HG03342 (cell line): Measurements from ENCODE around the gene RYR3.

Source experiments
- ATAC-seq: cut with Tn5 transposase; IDR thresholded peaks from one replicate; pipeline ENCODE4 v1.9.1; 2021; ENCODE audit warnings: mild to moderate bottlenecking, moderate library complexity; ENCODE audit not compliant: unreplicated experiment

Gene RYR3

DNA sequence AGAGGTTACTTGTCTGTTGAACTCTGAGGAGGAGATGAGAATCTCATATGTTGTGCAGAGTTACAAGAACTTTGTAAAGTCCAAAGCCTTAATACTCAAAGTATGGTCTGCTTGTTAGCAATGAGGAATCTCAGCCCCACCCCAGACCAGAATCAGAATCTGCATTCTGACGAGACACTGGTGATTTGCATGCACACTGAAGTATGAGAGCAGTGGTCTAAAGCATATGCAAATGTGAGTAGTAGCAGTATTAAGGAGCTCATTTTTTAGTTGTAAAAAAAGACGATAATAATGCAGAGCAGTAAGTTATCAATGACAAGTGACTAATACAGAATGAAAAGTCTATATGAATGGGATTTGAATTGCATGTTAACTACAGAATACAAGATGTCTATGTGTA is 327.7 kb downstream of the RYR3 start:
- no peak for ATAC-seq

DNA sequence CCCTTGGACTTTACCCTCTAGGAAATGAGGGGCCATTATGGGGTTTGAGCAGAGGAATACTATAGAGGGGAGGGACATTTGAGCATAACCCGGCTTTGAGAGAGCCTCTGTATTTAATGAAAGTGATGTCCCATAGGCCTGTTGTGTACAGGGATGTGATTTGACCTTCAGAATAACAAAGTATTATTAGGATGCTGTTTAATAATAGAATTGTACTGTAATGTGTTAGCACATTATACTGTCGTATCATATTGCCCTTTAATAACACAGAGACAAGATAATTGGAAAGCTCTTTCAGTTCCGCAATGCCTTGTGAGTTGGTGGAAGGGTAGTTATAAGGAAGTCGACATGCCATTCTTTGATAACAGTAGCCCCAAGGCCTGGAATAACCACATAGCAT is 328.3 kb downstream of the RYR3 start:
- ATAC-seq: no peak

DNA sequence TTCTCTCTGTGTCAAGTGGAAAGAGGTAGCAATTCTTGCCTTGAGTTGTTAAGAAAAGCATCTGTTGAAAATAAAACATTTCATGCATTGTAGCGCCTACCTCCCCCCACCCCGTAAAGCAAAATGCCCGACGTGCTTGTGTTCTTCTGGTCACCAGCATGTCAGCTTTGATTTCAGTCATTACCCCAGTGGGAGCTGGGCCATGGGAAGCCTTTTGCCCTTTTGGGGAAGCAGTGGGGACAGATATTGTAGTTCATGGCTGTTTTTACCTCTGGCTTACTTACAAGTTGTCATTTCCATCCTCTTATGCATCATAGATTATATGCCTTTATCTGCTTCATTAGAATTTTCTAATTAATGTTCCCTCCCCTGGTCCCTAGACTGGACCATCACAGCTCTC is 328.7 kb downstream of the RYR3 start:
- no peak for ATAC-seq

DNA sequence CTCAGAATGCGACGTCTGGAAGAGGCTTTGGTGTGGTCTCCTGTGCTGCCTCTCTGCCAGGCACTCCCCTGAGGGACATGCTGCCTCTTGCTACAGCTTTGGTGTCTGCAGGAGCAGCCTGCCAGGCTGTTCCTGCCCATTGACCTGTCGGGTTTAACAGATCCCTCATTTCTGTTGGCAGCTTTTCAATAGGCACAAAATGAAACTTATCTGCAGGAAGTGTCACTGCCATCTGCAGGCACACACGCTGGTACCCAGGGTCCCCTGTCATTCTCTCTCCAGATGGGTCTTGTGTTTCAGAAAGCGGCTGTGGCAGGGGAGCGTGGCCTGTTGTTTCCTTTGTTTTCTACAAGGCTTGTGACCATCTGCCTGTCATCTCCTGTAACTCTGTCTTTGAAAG is 329.2 kb downstream of the RYR3 start:
- ATAC-seq: no peak

DNA sequence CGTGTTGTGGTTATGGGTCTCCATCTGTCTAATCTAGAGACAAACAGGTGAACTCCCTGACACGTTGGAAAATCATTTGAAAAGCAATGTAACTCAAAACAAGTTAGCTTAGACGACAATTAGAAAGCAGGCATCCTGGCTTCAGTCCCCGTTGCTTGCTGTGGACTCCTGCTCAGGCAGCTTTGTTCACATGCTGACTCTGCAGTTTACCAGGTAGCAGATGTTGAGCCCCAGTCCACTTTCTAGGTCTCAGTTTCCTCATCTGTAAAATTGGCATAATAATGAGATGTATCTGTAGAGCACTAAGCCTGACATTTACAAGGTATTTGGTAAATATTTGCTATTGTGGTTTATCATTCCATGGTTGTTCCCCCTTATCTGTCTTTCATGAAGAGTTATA is 330.3 kb downstream of the RYR3 start:
- no peak for ATAC-seq

DNA sequence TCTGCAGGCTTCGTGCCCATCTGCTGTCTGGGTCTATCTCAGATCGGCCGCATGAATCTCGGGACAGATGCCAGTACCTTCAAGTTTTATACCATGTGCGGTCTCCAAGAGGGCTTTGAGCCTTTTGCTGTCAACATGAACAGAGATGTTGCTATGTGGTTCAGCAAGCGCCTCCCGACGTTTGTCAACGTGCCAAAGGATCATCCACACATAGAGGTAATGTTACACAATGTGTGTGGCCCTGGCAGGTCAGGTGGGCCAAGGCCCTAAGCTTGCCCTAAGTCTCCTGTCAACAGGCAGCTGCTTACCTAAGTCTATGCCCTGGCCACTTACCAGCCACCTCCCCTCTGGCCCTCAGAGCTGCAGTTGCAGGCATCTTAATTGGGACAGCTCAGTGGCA is 333.5 kb downstream of the RYR3 start:
- ATAC-seq: no peak

DNA sequence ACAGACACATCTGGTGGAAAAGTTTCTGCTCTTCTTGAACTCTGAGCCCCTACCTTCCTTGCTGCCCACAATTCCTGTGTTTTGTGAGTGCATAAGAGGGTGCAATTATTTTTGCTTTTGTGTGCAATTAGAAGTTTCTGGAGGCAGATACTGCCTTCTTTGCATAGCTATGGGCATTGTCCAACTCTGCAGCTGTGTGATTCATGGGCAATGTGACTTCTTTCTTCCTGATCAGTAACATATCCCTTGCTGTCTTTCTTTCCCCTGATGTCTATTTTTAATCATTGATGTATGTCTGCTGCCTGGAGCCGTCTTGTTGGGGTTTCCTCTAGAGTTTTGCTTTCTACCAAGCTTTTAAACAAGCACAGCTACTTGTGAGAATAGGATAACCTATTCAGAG is 336.0 kb downstream of the RYR3 start:
- no peak for ATAC-seq

DNA sequence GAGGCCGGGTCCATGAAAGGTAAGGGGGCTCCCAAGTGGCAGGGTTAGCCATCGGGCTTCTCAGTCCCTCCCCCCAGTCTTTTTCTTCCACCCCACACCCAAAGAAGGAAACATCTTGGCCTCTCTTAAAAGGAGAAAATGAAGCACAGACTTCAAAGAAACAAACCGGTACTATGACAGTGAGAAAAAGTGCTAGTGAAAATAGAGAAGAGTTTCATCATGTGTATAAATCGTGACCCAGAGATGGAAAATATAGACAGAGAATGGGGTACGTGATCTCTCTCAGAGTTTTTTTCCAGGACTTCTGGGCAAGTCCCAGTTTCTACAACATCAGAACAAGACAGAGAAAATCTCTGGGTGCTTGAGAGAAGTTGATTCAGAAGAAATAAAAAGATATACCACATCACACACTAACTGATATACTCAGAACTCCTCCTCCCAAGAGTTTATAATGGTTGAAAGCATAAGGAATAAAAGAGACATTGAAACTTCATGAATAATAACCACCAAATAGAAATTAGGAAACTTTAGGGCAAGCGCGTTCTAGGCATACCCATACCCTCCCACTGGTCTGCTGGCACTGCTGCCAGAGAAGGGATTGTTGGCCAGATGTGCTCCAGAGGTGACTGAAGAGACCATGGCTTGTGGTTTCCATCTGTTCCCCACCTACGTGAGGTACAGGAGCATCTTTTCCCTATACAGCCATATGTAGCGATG is 338.6 kb downstream of the RYR3 start:
- ATAC-seq: no peak

DNA sequence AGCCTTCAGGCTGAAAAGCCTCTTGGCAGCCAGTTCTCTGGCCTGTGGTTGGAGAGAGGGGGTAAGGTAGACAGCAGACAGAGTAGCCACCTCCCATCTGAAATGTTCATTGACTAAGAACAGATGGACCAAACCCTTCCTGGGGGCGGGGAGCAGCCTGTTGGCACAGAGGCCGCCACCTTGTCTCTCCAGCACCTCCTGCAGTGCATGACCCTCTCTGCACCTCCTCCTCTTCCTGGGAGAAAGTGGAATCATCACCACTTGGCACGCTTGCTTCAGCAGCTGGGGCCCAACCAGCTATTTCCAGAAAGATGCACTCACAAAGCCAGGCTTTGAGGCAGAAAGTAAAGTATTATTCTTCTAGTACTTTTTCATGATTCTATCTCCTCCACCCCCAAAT is 344.1 kb downstream of the RYR3 start:
- ATAC-seq: no peak

DNA sequence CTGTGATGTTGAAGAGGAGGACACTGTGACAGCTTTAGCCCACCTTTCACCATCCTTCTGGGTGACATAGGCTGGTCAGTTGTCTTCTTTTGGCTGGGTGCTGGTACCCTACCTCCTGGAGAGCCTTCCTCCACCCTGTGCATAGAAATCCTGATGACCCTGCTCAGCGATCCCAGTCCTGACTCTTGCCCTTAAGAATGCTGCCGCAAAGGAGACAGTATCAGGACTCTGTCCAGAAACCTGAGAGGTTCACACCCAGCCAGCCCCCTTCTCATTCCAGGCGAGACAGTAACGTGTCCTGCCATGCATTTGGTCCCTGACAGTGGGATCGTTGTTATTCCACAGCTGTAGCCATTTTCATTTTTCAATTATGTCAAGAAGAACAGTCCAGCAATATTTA is 344.7 kb downstream of the RYR3 start:
- ATAC-seq: no peak

DNA sequence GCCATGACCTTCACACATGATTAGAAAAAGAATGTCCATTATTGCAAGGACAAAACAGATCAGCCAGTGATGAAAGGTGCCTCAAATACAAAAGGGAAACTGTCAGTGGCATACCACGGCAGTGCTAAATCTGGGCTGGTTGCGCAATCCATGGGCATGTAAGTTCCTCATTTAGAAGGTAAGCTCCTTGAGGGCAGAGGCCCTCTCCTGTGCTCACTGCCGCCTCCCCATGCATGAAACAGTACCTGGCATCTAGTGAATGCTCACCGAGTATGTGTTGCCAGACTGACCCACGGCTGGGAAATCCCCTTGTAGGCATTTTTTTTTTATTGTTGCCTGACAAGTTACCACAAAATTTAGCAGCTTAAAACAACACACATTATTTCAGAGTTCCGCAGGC is 345.4 kb downstream of the RYR3 start:
- no peak for ATAC-seq

DNA sequence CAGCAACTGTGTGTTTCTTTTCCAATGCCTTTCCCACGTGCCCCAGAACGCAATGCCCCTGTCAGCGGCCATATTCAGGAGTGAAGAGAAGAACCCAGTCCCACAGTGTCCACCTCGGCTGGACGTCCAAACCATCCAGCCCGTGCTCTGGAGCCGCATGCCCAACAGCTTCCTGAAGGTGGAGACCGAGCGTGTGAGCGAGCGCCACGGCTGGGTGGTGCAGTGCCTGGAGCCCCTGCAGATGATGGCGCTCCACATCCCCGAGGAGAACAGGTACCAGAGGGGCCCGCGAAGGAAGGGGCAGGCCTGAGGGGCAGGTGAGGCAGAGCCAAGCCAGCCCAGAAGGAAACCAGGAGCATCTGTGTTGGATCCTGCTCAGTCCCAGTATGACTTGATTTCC is 349.4 kb downstream of the RYR3 start:
- no peak for ATAC-seq

DNA sequence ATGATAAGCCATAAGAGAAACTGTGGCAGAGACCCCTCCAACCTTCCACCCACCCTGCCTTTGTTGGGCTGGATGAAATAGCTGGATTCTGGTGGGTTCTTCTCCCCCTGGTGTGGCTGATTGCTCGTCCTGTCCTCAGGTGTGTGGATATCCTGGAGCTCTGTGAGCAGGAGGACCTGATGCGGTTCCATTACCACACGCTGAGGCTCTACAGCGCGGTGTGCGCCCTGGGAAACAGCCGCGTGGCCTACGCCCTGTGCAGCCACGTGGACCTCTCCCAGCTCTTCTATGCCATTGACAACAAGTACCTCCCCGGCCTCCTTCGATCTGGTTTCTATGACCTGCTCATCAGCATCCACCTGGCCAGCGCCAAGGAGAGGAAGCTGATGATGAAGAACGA is 351.2 kb downstream of the RYR3 start:
- ATAC-seq: no peak

DNA sequence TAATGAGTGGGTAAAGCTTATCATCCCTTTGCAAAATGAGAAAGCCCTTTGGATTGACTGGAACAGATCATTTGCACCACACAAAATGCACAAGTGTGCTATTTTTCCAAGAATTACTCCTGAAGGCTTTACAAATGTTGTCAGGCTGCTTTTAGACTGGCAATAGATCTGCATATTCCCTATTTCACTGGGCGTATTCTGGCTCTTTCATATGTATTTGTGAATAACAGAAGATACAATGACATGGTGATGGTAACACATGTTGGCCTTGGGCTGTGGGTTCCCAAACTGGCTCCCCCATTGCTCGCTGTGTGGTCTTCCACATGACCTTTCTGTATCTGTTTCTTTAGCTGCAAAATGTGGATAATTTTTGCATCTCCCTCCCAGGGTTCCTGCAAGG is 354.2 kb downstream of the RYR3 start:
- ATAC-seq: no peak

DNA sequence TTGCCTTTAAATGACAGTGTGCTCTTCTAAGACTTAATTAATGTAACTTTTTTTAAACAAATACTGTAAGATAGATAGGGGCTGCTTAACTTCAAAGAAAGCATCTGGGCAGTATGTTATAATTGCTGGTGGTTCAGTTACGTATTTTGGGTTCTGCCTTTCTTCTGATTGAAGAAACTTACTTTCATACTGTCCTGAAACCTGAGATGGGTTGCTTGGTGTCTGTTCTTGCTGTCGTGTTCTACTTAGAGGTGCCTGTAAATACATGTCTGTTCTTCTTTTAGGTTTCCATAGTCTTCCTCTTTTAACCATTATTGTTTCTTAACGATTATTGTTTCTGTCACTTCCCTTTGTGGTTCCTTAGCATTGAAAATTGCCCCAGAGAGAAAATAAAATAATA is 359.8 kb downstream of the RYR3 start:
- no peak for ATAC-seq

DNA sequence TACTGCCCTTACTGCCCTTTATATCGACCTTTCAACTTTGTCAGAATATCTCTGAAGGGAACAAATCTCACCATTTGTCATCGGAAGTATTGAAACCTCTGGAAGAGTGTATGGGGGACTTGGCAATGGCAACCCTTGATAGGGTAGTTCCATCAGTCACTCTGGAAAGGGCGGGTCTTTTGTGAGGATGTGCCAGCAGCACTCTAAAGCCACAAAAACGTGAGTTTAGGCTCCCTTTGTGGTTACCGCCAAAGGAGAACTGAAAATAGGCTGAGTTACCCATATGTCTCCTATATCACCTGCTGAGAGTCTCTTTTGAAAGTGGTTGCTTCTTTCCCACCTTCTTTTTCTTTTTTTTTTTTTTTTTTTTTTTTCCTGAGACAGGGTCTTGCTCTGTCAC is 360.7 kb downstream of the RYR3 start:
- no peak for ATAC-seq

DNA sequence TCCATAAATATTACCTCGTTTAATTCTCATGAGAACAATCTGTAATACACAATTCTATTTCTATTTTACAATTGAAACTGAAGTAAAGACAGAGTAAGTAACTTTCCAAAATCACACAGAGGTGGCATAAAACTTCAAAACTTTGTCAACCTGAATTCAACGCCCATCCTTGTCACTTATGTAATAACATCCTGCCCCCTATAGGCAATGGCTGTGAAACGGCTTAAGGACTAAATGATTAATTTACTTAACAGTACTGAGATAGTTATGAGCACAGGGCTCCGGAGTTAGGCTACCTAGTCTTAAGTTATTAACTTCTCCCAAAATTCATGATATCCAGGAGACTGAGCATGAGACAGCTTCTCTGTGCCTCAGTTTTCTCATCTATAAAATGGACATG is 364.5 kb downstream of the RYR3 start:
- no peak for ATAC-seq

DNA sequence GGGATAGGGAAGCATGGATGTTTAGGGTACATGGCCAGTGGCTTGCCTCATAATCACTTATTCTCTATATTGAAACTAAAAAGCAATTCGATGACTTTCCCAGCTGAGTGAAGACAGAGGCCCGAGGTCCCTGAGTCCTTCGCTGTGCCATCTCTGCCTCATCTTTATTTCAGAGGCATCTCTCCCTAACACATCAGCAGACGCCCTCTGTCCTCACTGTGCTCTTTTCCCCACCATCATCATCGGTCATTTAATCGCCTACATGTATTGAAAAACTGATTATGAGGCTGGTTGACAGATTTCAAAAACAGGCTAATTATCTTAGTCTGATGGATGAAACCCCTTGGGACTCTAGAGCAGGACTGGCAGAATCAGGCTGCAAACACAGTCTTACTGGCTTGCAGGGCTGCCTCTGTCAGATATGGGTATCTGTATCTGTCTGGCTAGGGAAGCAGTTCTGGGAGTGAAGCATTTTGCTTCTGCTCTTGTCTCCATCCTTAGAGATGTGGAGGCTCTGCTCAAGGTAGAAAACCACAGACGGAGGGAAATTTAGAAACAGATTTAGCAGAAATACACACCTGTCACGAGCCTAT is 366.6 kb downstream of the RYR3 start:
- no peak for ATAC-seq

DNA sequence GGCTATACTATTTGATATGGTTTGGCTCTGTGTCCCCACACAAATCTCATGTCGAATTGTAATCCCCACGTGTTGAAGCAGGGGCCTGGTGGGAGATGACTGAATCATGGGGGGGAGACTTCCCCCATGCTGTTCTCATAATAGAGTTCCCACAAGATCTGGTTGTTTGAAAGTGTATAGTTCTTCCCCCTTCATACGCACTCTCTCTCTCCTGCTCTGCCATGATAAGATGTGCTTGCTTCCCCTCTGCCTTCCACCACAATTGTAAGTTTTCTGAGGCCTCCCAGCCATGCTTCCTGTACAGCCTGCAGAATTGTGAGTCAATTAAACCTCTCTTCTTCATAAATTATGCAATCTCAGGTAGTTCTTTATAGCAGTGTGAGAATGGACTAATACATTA is 367.4 kb downstream of the RYR3 start:
- ATAC-seq: no peak

DNA sequence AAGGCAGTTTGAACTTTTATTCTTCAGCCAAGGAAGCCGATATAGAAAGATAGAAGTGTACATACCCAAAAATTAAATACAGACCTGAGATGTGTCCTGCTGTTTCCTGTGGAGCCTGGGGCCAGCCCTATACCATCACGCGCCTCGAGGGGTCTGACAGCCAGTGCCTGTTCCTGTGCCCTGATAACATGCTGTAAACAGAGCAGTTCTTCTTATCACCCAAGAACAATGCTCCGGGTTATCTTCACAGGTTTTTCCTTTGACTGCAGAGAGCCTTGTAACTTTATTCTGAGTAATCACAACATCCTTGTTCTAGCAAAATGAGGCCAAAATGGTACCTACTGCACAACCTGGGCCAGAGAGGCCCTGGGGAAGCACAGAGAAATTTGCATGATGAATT is 367.8 kb downstream of the RYR3 start:
- ATAC-seq: no peak

DNA sequence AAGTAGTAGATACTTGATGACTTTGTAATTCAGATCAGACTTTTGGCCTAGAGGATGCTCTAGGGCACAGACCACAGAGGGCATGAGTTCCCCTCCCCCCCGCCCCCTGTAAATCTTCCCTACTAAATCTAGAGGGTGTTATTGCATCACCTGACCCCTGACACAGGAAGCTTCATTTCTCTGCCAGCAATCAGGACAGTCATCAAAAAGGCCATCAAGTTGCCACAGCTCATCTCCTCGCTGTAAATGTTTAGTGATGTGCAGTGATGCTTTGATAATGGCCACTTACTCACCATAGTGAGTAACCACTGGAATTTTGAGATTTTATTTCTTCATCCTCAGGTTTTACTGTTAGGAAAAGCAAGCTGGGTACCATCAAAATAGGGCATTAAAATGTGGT is 368.3 kb downstream of the RYR3 start:
- no peak for ATAC-seq

DNA sequence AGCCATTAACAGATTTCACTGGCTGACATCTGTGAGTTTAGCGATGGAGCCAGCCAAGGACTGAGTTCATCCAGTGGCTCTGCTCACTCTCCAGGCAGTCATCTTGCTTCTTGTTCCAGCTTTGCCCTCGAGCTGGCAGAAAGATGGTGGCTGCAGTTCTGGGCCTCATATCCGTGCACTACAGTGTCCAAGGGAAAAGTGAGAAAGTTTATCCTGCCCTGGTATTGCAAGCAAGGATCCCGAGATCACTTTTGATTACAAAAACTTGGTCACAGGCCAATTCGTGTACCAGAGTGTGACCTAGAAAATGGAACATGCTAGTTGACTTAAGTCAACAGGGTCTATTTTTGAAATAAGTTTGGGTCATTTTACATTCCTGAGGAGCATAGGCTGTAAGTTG is 369.6 kb downstream of the RYR3 start:
- ATAC-seq: no peak

DNA sequence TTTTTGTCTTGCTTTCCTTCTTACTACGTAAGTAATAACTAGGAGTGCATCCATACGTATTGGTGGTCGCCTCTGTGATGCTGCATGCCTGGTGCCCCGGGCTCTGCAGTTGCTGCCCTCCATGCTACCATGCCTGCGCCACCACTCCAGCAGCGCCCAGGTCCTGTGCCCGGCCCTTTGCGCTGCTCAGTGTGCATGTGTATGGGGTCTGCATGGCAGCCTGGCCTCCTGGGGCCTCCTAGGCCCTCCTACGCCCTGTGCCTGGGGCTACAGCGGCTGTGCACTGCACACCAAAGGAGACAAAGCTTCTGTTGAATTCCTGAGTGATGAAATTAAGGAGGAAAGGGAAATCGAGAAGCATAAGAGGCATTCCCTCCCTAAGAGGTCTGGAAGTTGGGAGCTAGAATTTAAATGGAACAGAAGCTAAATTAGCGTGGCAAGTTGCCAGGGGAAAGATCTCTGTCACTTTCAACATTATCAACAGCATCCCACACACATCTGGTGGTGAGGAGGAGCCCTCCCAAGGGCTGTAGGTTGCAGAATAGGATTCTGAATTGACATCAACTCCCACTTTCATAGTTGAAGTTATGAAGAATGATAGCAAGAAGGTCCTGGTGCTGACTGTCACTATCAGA is 382.5 kb downstream of the RYR3 start:
- ATAC-seq: no peak
